GM19324 (cell line): ENCODE measurements around the gene PCDHB7.
"Not testable (repeated sequence)": the region's sequence is repeated elsewhere in the genome, so short reads cannot be mapped to it uniquely, and the experiment has no call there.

ENCODE experiments used
- ATAC-seq: cut with Tn5 transposase; IDR thresholded peaks from one replicate; pipeline ENCODE4 v1.9.1; 2021; ENCODE audit warnings: mild to moderate bottlenecking, moderate library complexity; ENCODE audit not compliant: unreplicated experiment, low FRiP score

Gene PCDHB7

DNA sequence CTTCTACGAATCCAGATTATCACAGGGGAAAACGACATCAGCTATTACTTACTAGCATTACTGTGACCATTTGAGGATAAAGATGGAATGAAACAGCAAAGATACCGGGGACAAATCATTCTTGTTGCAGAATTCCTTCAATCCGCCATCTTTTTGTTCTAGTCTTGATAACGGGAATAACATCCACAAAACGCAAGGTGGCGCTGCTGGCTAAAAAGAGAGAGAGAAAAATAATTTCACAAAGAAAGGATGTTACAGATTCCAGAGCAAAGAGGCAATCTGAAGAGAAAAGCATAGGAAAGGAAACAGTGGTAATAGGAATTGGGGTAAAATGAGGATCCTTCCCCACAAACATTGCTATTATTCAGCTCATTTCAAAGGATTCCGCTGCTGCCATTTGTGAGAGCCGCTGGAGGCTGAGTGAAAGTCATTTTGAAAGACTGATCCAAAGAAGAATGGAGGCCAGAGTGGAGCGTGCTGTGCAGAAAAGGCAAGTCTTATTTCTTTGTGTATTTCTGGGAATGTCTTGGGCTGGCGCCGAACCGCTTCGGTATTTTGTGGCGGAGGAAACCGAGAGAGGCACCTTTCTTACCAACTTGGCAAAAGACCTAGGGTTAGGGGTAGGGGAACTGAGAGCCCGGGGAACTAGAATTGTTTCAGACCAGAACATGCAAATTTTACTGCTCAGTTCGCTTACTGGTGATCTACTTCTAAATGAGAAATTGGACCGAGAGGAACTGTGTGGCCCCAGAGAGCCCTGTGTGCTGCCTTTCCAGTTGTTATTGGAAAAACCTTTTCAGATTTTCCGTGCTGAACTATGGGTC, at the start of gene PCDHB7:
Gene PCDHB7, plus strand, starts transcription at position 264 of the 824 bp plus-strand sequence. Its CDS starts 192 bp downstream, at position 456.
- ATAC-seq = no peak

DNA sequence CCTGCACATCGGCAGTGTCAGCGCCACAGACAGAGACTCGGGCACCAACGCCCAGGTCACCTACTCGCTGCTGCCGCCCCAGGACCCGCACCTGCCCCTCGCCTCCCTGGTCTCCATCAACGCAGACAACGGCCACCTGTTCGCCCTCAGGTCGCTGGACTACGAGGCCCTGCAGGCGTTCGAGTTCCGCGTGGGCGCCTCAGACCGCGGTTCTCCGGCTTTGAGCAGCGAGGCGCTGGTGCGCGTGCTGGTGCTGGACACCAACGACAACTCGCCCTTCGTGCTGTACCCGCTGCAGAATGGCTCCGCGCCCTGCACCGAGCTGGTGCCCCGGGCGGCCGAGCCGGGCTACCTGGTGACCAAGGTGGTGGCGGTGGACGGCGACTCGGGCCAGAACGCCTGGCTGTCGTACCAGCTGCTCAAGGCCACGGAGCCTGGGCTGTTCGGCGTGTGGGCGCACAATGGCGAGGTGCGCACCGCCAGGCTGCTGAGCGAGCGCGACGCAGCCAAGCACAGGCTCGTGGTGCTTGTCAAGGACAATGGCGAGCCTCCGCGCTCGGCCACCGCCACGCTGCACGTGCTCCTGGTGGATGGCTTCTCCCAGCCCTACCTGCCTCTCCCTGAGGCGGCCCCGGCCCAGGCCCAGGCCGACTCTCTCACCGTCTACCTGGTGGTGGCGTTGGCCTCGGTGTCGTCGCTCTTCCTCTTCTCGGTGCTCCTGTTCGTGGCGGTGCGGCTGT, 48.9 kb upstream of the PCDHB7 start:
- not testable (repeated sequence) for ATAC-seq

DNA sequence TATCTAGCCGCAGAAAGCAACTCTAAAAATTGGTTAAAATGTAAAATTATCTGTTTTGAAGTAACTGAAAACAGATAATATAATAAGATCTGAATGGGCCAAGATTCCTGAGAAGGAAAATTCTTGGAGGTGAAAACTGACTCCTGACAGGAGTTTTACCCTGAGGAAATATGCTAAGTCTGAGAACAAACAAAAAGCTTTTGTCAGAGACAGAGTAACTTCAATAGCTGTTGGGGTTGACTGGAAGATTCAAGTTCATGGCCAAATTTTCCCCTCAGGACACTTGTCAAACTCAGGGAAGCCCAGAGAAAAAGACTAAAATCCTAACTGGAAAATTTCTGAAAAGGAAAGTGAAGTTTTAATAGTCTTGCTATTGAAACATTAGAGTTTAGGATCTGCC, 45.1 kb upstream of the PCDHB7 start:
- ATAC-seq = no peak

DNA sequence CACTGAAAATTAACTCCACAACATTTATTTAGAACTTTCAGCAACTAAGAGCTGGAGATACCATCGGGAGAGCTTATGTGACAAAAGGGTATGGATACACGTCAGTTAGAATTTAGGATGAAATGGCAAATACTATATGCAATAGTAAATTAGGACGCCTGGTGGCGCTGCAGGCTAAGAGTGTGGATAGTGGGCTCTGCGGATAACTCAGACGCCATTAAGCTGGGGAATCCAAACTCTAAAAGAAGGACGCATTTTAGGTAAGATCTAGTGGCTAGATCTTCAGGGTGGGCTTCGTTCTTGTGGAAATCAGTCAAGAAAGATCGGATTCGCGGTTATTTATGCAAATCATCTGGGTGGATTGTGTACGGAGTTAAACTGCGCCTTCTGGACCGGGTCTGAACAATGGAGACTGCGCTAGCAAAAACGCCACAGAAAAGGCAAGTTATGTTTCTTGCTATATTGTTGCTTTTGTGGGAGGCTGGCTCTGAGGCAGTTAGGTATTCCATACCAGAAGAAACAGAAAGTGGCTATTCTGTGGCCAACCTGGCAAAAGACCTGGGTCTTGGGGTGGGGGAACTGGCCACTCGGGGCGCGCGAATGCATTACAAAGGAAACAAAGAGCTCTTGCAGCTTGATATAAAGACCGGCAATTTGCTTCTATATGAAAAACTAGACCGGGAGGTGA, 37.3 kb upstream of the PCDHB7 start, which contains the start of gene PCDHB5:
Gene PCDHB5, plus strand, starts transcription at position 177 of the 688 bp plus-strand sequence. Its CDS starts 229 bp downstream, at position 406.
- ATAC-seq = no peak

DNA sequence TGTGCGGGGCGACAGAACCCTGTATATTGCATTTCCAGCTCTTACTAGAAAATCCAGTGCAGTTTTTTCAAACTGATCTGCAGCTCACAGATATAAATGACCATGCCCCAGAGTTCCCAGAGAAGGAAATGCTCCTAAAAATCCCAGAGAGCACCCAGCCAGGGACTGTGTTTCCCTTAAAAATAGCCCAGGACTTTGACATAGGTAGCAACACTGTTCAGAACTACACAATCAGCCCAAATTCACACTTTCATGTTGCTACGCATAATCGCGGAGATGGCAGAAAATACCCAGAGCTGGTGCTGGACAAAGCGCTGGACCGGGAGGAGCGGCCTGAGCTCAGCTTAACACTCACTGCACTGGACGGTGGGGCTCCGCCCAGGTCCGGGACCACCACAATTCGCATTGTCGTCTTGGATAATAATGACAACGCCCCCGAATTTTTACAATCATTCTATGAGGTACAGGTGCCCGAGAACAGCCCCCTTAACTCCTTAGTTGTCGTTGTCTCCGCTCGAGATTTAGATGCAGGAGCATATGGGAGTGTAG, 36.7 kb upstream of the PCDHB7 start:
- no peak for ATAC-seq

DNA sequence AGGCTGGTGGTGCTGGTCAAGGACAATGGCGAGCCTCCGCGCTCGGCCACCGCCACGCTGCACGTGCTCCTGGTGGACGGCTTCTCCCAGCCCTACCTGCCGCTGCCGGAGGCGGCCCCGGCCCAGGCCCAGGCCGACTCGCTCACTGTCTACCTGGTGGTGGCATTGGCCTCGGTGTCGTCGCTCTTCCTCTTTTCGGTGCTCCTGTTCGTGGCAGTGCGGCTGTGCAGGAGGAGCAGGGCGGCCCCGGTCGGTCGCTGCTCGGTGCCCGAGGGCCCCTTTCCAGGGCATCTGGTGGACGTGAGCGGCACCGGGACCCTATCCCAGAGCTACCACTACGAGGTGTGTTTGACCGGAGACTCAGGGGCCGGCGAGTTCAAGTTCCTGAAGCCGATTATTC, 35.1 kb upstream of the PCDHB7 start:
- not testable (repeated sequence) for ATAC-seq

DNA sequence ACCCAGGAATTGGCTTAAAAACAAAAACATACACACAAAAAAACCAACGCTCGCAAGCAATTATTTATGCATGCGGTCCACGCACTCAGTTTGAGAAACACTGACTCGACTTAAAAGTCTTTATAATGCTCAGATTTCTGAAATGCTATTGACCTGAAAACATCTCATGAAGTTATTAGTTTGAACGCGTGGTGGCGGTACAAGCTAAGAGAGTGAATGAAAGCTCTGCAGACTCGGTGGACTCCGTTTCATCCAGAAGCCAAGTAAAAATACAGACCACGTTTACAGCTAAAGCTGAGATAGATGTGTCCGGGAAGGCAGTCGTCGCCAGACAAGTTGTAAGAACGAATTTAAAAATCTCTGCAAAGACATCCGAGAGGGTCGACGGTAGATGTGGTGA, 22.6 kb upstream of the PCDHB7 start, which contains the start of gene PCDHB6:
Gene PCDHB6, plus strand, starts transcription at position 246 of the 400 bp plus-strand sequence. CDS start 201 bp downstream, outside the sequence.
- ATAC-seq = no peak

DNA sequence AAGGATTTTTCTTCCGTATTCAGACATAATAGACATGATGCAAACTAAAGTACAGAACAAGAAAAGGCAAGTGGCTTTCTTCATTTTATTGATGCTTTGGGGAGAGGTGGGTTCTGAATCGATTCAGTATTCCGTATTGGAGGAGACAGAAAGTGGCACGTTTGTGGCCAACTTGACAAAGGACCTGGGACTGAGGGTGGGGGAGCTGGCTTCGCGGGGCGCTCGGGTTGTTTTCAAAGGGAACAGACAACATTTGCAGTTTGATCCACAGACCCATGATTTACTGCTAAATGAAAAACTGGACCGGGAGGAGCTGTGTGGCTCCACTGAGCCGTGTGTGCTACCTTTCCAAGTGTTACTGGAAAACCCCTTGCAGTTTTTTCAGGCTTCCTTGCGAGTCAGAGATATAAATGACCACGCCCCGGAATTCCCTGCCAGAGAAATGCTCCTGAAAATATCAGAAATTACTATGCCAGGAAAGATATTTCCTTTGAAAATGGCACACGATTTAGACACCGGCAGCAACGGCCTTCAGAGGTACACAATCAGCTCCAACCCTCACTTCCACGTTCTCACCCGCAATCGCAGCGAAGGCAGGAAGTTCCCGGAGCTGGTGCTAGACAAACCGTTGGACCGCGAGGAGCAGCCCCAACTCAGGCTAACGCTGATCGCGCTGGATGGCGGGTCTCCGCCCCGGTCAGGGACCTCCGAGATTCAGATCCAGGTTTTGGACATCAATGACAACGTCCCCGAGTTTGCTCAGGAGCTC, 22.0 kb upstream of the PCDHB7 start:
- no peak for ATAC-seq

DNA sequence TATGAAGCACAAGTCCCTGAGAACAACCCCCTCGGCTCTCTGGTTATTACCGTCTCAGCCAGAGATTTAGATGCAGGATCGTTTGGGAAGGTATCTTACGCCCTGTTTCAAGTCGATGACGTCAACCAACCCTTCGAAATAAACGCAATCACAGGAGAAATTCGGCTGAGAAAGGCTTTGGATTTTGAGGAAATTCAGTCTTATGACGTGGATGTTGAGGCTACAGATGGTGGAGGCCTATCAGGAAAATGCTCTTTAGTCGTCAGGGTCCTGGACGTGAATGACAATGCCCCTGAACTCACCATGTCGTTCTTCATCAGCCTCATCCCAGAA, 21.5 kb upstream of the PCDHB7 start:
- ATAC-seq = no peak

DNA sequence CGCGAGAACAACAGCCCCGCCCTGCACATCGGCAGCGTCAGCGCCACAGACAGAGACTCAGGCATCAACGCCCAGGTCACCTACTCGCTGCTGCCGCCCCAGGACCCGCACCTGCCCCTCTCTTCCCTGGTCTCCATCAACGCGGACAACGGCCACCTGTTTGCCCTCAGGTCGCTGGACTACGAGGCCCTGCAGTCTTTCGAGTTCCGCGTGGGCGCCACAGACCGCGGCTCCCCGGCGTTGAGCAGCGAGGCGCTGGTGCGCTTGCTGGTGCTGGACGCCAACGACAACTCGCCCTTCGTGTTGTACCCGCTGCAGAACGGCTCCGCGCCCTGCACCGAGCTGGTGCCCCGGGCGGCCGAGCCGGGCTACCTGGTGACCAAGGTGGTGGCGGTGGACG, 20.8 kb upstream of the PCDHB7 start:
- not testable (repeated sequence) for ATAC-seq

DNA sequence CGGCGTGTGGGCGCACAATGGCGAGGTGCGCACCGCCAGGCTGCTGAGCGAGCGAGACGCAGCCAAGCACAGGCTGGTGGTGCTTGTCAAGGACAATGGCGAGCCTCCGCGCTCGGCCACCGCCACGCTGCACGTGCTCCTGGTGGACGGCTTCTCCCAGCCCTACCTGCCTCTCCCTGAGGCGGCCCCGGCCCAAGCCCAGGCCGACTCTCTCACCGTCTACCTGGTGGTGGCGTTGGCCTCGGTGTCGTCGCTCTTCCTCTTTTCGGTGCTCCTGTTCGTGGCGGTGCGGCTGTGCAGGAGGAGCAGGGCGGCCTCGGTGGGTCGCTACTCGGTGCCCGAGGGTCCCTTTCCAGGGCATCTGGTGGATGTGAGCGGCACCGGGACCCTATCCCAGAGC, 20.3 kb upstream of the PCDHB7 start:
- ATAC-seq = not testable (repeated sequence)

DNA sequence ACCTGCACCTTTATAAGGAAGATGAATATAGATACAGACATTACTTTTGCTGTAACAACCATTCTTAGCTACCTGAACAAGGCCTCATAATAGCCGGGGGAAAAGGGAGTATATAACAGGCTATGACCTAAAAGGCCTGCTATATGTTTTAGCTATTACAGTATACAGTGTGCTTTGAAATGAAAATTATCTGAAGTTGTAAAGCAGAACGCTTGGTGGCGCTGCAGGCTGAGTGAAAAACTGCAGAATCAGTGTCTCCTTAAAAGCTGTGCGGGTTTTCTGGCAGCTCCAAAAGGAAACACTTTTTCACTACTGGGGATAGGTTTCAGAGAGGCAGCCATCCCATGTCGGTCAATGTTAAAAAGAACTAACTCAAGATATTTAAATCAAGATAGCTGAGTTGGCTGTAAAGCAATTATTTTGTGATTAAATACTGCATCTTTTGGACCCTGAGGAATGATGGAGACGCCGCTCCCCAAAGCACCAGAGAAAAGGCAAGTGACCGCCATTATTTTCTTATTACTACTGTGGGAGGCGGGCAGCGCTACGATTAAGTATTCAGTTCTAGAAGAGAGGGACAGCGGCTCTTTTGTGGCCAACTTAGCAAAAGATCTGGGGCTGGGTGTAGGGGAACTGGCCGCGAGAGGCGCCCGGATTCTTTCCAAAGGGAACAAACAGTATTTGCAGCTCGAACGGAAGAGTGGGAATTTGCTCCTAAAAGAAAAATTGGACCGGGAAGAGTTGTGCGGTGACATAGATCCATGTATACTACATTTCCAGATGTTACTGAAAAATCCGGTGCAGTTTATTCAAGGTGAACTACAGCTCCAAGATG, 16.7 kb upstream of the PCDHB7 start:
- ATAC-seq = no peak

DNA sequence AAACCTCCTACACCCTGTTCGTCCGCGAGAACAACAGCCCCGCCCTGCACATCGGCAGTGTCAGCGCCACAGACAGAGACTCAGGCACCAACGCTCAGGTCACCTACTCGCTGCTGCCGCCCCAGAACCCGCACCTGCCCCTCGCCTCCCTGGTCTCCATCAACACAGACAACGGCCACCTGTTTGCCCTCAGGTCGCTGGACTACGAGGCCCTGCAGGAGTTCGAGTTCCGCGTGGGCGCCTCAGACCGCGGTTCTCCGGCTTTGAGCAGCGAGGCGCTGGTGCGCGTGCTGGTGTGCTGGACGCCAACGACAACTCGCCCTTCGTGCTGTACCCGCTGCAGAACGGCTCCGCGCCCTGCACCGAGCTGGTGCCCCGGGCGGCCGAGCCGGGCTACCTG, 15.1 kb upstream of the PCDHB7 start:
- not testable (repeated sequence) for ATAC-seq

DNA sequence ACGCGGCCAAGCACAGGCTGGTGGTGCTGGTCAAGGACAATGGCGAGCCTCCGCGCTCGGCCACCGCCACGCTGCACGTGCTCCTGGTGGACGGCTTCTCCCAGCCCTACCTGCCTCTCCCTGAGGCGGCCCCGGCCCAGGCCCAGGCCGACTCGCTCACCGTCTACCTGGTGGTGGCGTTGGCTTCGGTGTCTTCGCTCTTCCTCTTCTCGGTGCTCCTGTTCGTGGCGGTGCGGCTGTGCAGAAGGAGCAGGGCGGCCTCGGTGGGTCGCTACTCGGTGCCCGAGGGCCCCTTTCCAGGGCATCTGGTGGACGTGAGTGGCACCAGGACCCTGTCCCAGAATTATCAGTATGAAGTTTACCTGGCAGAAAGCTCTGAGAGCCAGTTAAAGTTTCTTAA, 14.5 kb upstream of the PCDHB7 start:
- ATAC-seq = not testable (repeated sequence)

DNA sequence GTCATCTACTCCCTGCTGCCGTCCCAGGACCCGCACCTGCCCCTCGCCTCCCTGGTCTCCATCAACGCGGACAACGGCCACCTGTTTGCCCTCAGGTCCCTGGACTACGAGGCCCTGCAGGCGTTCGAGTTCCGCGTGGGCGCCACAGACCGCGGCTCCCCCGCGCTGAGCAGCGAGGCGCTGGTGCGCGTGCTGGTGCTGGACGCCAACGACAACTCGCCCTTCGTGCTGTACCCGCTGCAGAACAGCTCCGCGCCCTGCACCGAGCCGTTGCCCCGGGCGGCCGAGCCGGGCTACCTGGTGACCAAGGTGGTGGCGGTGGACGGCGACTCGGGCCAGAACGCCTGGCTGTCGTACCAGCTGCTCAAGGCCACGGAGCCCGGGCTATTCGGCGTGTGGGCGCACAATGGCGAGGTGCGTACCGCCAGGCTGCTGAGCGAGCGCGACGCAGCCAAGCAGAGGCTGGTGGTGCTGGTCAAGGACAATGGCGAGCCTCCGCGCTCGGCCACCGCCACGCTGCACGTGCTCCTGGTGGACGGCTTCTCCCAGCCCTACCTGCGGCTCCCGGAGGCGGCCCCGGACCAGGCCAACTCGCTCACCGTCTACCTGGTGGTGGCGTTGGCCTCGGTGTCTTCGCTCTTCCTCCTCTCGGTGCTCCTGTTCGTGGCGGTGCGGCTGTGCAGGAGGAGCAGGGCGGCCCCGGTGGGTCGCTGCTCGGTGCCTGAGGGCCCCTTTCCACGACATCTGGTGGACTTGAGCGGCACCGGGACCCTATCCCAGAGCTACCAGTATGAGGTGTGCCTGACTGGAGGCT, 2.1 kb downstream of the PCDHB7 start:
- not testable (repeated sequence) for ATAC-seq

DNA sequence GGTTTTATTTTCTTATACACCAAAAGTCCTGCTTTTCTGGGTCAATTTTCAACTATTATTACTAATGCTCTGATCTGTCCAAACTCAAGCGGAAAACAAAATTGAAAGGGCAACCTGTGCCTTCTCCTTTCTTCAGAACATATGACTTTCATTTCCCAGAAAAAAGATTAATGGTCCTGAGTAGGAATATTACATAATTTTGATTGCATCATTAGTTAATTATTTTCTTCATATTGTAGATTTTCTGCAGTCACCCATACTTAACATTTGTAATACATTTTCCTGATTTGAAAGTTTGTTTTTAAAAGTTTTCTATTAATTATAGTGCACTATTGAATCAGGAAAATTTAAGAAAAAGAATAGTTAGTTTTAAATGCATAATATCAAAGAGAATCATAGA, 3.5 kb downstream of the PCDHB7 start:
- ATAC-seq = no peak

DNA sequence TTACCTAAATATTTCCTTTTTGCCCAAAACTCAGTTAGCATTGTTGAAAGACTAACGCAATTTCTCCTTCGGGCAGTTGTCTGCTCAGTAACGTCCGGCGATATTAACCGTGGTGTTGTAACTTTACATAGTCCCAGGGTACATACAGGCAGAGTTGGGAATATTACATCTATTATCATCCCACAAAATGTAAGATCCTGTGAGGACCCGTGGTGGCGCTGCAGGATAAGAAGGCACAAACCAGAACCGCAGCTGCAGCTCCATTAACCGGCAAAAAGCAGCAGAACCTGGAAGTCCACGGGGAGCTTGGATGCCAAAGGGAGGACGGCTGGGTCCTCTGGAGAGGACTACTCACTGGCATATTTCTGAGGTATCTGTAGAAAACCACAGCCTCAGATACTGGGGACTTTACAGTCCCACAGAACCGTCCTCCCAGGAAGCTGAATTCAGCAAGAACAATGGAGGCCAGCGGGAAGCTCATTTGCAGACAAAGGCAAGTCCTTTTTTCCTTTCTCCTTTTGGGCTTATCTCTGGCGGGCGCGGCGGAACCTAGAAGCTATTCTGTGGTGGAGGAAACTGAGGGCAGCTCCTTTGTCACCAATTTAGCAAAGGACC, 5.2 kb downstream of the PCDHB7 start, which contains the start of gene PCDHB8:
Gene PCDHB8, plus strand, starts transcription at position 214 of the 615 bp plus-strand sequence. Its CDS starts 245 bp downstream, at position 459.
- not testable (repeated sequence) for ATAC-seq

DNA sequence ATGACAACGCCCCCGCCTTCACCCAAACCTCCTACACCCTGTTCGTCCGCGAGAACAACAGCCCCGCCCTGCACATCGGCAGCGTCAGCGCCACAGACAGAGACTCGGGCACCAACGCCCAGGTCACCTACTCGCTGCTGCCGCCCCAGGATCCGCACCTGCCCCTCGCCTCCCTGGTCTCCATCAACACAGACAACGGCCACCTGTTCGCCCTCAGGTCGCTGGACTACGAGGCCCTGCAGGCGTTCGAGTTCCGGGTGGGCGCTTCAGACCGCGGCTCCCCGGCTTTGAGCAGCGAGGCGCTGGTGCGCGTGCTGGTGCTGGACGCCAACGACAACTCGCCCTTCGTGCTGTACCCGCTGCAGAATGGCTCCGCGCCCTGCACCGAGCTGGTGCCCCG, 6.9 kb downstream of the PCDHB7 start:
- ATAC-seq = not testable (repeated sequence)
